GM23338 (cell line): ENCODE data around the gene ALG14. TPM values are rescaled to one million over a fixed set of nuclear protein-coding genes. Genes with fewer than 3 reads are reported as not detected.

Experiments
- ATAC-seq: fragments of 200-7000 bp; cut with Tn5 transposase; 3 replicates; pipeline ENCODE4 v1.9.1; 2020
- DNase-seq: peaks from one replicate; pipeline ENCODE4 v3.0.0-alpha.2; 2015; ENCODE audit warnings: low spot score
- H2AFZ ChIP-seq: fragments of 200-600 bp; sonication (generic); 2 replicates; pipeline ENCODE4 v1.8.0; 2016; ENCODE audit warnings: antibody characterized with exemption, mild to moderate bottlenecking, moderate library complexity
- H3F3A ChIP-seq: fragments of 200-600 bp; sonication (generic); replicated peaks from 2 replicates; pipeline ENCODE4 v1.8.0; 2017; ENCODE audit warnings: antibody characterized with exemption, mixed run types, low read depth
- H3K27ac ChIP-seq: fragments of 200-600 bp; sonication (generic); 2 replicates; pipeline ENCODE4 v1.6.1; 2016; ENCODE audit warnings: low read depth
- H3K27me3 ChIP-seq: fragments of 200-600 bp; sonication (generic); 2 replicates; pipeline ENCODE4 v1.8.0; 2016; ENCODE audit warnings: mild to moderate bottlenecking, mixed run types, moderate library complexity; ENCODE audit not compliant: insufficient read depth
- H3K36me3 ChIP-seq: fragments of 200-600 bp; sonication (generic); 2 replicates; pipeline ENCODE4 v1.8.0; 2016; ENCODE audit warnings: mild to moderate bottlenecking; ENCODE audit not compliant: insufficient read depth
- H3K4me1 ChIP-seq: fragments of 200-600 bp; sonication (generic); 2 replicates; pipeline ENCODE4 v1.8.0; 2016; ENCODE audit warnings: mild to moderate bottlenecking, moderate library complexity; ENCODE audit not compliant: insufficient read depth
- H3K4me2 ChIP-seq: fragments of 200-600 bp; sonication (generic); 2 replicates; pipeline ENCODE4 v1.7.1; 2017; ENCODE audit warnings: mixed run types
- H3K4me3 ChIP-seq: fragments of 200-600 bp; sonication (generic); 2 replicates; pipeline ENCODE4 v1.6.1; 2016; ENCODE audit warnings: mixed run types
- H3K79me2 ChIP-seq: fragments of 200-600 bp; sonication (generic); replicated peaks from 2 replicates; pipeline ENCODE4 v1.8.0; 2017; ENCODE audit warnings: mild to moderate bottlenecking; ENCODE audit not compliant: insufficient read depth
- H3K9me2 ChIP-seq: fragments of 200-600 bp; sonication (generic); 2 replicates; pipeline ENCODE4 v1.8.0; 2017; ENCODE audit not compliant: insufficient read depth
- H4K20me1 ChIP-seq: fragments of 200-600 bp; sonication (generic); replicated peaks from 2 replicates; pipeline ENCODE4 v1.8.0; 2017; ENCODE audit warnings: mild to moderate bottlenecking; ENCODE audit not compliant: insufficient read depth
- H3K27ac Mint-ChIP-seq: 2 replicates; pipeline ENCODE4 v1.8.0; 2020; ENCODE audit warnings: inconsistent platforms, mild to moderate bottlenecking, moderate library complexity, mixed read lengths
- H3K27me3 Mint-ChIP-seq: 3 replicates; pipeline ENCODE4 v1.8.0; 2022; ENCODE audit warnings: low read depth, mild to moderate bottlenecking, moderate library complexity, mixed read lengths, inconsistent platforms; ENCODE audit not compliant: insufficient read depth, poor library complexity
- H3K36me3 Mint-ChIP-seq: 3 replicates; pipeline ENCODE4 v1.8.0; 2021; ENCODE audit warnings: low read depth, mild to moderate bottlenecking, inconsistent platforms, moderate library complexity, mixed read lengths
- H3K4me1 Mint-ChIP-seq: 3 replicates; pipeline ENCODE4 v1.8.0; 2020; ENCODE audit warnings: mild to moderate bottlenecking, inconsistent platforms, mixed read lengths
- H3K4me3 Mint-ChIP-seq: 3 replicates; pipeline ENCODE4 v1.8.0; 2021; ENCODE audit warnings: moderate library complexity, mild to moderate bottlenecking, inconsistent platforms, mixed read lengths
- H3K9me3 Mint-ChIP-seq: 3 replicates; pipeline ENCODE4 v1.8.0; 2020; ENCODE audit warnings: moderate library complexity, mild to moderate bottlenecking, inconsistent platforms, mixed read lengths
- CREB1 ChIP-seq: fragments of 250-450 bp; sonication (Bioruptor Pico); IDR thresholded peaks from 2 replicates; pipeline ENCODE4 v1.5.0; 2020; ENCODE audit warnings: low read depth, mild to moderate bottlenecking, moderate library complexity
- NANOG ChIP-seq: IDR thresholded peaks from 2 replicates; pipeline ENCODE4 v1.6.1; 2016; ENCODE audit warnings: antibody characterized with exemption, borderline replicate concordance
- STAT1 ChIP-seq: IDR thresholded peaks from one replicate; pipeline ENCODE4 v1.6.1; 2016; ENCODE audit warnings: antibody characterized with exemption; ENCODE audit not compliant: unreplicated experiment
- ZNF114 ChIP-seq: fragments of 250-450 bp; sonication (Bioruptor Pico); IDR thresholded peaks from 2 replicates; pipeline ENCODE4 v1.5.0; 2020; ENCODE audit warnings: mild to moderate bottlenecking, moderate library complexity
- ZNF462 ChIP-seq: fragments of 250-450 bp; sonication (Bioruptor Pico); IDR thresholded peaks from 2 replicates; pipeline ENCODE4 v1.5.0; 2020; ENCODE audit warnings: mild to moderate bottlenecking, moderate library complexity
- polyA plus RNA-seq: library from polyadenylated mRNA; unstranded; fragments of >200 nt; fragmentation: Nextera tagmentation; extraction: Ambion mirVana; gene quantifications from 2 replicates; pipeline ENCODE4 v1.2.1, GENCODE V29; 2016
- total RNA-seq: library from RNA; depleted of rRNA; stranded (reverse); fragments of >200 nt; shearing (Covaris generic); gene quantifications from 2 replicates; pipeline ENCODE4 v1.2.3, GENCODE V29; 2014
- TF ChIP-seq, protein P1 (sequence below): IDR thresholded peaks from one replicate; pipeline ENCODE4 v1.6.1; 2018; ENCODE audit warnings: antibody characterized with exemption; ENCODE audit not compliant: unreplicated experiment

Gene ALG14
- total and polyA plus RNA-seq, 2 experiments from 2014 or later = 0.42 to 2.8 TPM

DNA sequence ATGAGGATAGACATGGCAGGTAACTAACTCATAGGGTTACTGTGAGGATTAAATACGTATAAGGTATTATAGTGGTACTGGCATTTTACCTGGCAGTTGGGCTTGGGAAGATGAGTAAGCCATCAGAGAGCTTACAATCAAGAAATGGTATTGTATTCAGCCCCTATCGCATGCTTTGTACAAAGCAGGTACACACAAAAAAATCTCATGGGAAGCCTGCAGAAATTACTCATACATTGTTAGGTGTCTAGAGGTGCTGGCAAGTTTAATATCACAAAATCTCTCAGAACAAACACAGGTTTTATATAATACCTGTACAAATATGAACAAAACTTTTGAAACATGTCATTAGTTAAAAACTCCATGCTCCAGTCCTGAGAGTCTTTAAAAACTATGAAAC, 74.0 kb downstream of the ALG14 start (continued):
- TF ChIP-seq ZNF462 (CRISPR knock-in tag) (no peak), CREB1 (CRISPR knock-in tag) (no peak), STAT1 (no peak)

DNA sequence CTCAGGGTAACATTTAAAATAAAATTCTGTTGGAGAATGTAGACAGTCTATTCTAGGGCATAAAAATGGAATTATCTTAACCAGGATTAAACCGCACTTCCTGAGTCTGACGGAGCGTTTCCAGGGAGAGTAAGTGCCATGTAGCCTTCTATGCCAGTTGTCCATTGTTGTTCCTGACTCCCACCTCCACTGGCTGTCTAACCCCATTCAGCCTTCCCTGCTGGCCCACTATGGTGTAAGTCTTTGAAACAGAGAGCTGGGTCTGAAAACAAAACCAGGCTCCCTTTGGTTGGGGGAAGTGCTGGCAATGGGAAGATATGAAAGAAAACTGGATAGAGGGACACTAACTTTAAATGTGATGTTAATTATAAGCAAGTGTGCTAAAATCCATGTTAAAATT, 74.6 kb downstream of the ALG14 start:
- no peak overlapping the region for H3K4me3 ChIP-seq
- H3K27me3 ChIP-seq = no peaks in the 10 kb centered on the region
- H4K20me1 ChIP-seq = no peaks in the 10 kb centered on the region
- peaks cover 1% of the 10 kb centered on the region for H3K27me3 Mint-ChIP-seq
- no peak overlapping the region for H3K27ac Mint-ChIP-seq
- no peaks in the 10 kb centered on the region for H3K4me1 ChIP-seq
- no peak overlapping the region for H2AFZ ChIP-seq
- H3K4me2 ChIP-seq = no peak overlapping the region
- no peaks in the 10 kb centered on the region for H3K79me2 ChIP-seq
- peak; percentile 64 for ATAC-seq
- H3K9me3 Mint-ChIP-seq = no peaks in the 10 kb centered on the region
- no peaks in the 10 kb centered on the region for H3K9me2 ChIP-seq
- peaks cover 31% of the 10 kb centered on the region for H3K4me1 Mint-ChIP-seq
- no peaks in the 10 kb centered on the region for H3K36me3 Mint-ChIP-seq
- H3F3A ChIP-seq = 0 out of 2 replicates have a peak, but pooled peaks cover 2% of the 10 kb centered on the region
- H3K36me3 ChIP-seq = no peaks in the 10 kb centered on the region
- DNase-seq = no peak
- no peak overlapping the region for H3K4me3 Mint-ChIP-seq
- no peak overlapping the region for H3K27ac ChIP-seq
- TF ChIP-seq, protein P1, sequence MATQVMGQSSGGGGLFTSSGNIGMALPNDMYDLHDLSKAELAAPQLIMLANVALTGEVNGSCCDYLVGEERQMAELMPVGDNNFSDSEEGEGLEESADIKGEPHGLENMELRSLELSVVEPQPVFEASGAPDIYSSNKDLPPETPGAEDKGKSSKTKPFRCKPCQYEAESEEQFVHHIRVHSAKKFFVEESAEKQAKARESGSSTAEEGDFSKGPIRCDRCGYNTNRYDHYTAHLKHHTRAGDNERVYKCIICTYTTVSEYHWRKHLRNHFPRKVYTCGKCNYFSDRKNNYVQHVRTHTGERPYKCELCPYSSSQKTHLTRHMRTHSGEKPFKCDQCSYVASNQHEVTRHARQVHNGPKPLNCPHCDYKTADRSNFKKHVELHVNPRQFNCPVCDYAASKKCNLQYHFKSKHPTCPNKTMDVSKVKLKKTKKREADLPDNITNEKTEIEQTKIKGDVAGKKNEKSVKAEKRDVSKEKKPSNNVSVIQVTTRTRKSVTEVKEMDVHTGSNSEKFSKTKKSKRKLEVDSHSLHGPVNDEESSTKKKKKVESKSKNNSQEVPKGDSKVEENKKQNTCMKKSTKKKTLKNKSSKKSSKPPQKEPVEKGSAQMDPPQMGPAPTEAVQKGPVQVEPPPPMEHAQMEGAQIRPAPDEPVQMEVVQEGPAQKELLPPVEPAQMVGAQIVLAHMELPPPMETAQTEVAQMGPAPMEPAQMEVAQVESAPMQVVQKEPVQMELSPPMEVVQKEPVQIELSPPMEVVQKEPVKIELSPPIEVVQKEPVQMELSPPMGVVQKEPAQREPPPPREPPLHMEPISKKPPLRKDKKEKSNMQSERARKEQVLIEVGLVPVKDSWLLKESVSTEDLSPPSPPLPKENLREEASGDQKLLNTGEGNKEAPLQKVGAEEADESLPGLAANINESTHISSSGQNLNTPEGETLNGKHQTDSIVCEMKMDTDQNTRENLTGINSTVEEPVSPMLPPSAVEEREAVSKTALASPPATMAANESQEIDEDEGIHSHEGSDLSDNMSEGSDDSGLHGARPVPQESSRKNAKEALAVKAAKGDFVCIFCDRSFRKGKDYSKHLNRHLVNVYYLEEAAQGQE = no peak
- TF ChIP-seq STAT1 = no peak
- no peak for TF ChIP-seq ZNF462 (CRISPR knock-in tag)
- TF ChIP-seq ZNF114 (CRISPR knock-in tag) = no peak
- no peak for TF ChIP-seq NANOG
